HEK293 (cell line): ENCODE data around the gene VPS51.

Source experiments
- GLI4 ChIP-seq: fragments of 450-650 bp; formaldehyde crosslinking; IDR thresholded peaks from 2 replicates; pipeline ENCODE4 v1.5.1; 2016; ENCODE audit warnings: missing biosample characterization, missing genetic modification characterization
- KLF1 ChIP-seq: fragments of 450-650 bp; formaldehyde crosslinking; IDR thresholded peaks from 2 replicates; pipeline ENCODE4 v1.5.1; 2016; ENCODE audit warnings: missing biosample characterization, missing genetic modification characterization
- SP2 ChIP-seq: fragments of 450-650 bp; formaldehyde crosslinking; IDR thresholded peaks from 2 replicates; pipeline ENCODE4 v1.5.1; 2016; ENCODE audit warnings: missing biosample characterization, missing genetic modification characterization
- SP3 ChIP-seq: fragments of 450-650 bp; formaldehyde crosslinking; IDR thresholded peaks from 2 replicates; pipeline ENCODE4 v1.5.1; 2016; ENCODE audit warnings: missing biosample characterization, missing genetic modification characterization
- SP7 ChIP-seq: fragments of 450-650 bp; formaldehyde crosslinking; IDR thresholded peaks from 2 replicates; pipeline ENCODE4 v1.5.1; 2016; ENCODE audit warnings: missing biosample characterization, missing genetic modification characterization
- YY1 ChIP-seq: fragments of 450-650 bp; formaldehyde crosslinking; IDR thresholded peaks from 2 replicates; pipeline ENCODE4 v1.5.1; 2018; ENCODE audit warnings: missing biosample characterization, missing genetic modification characterization
- ZEB2 ChIP-seq: fragments of 450-650 bp; formaldehyde crosslinking; IDR thresholded peaks from 2 replicates; pipeline ENCODE4 v1.5.1; 2016; ENCODE audit warnings: missing biosample characterization, missing genetic modification characterization
- ZFP69B ChIP-seq: fragments of 450-650 bp; formaldehyde crosslinking; IDR thresholded peaks from 2 replicates; pipeline ENCODE4 v1.5.1; 2016; ENCODE audit warnings: missing biosample characterization, missing genetic modification characterization
- ZNF132 ChIP-seq: fragments of 450-650 bp; formaldehyde crosslinking; IDR thresholded peaks from 2 replicates; pipeline ENCODE4 v1.5.1; 2017; ENCODE audit warnings: missing biosample characterization, missing genetic modification characterization, borderline replicate concordance
- ZNF155 ChIP-seq: fragments of 450-650 bp; formaldehyde crosslinking; IDR thresholded peaks from 2 replicates; pipeline ENCODE4 v1.5.1; 2016; ENCODE audit warnings: missing biosample characterization, missing genetic modification characterization
- ZNF280C ChIP-seq: fragments of 450-650 bp; formaldehyde crosslinking; IDR thresholded peaks from 2 replicates; pipeline ENCODE4 v1.5.1; 2016; ENCODE audit warnings: missing biosample characterization, missing genetic modification characterization
- ZNF311 ChIP-seq: fragments of 450-650 bp; formaldehyde crosslinking; IDR thresholded peaks from 2 replicates; pipeline ENCODE4 v1.5.1; 2017; ENCODE audit warnings: missing biosample characterization, missing genetic modification characterization, borderline replicate concordance
- ZNF335 ChIP-seq: fragments of 450-650 bp; formaldehyde crosslinking; conservative IDR thresholded peaks from 2 replicates; pipeline ENCODE4 v1.5.1; 2016; ENCODE audit warnings: missing biosample characterization, missing genetic modification characterization
- ZNF423 ChIP-seq: fragments of 450-650 bp; formaldehyde crosslinking; IDR thresholded peaks from 2 replicates; pipeline ENCODE4 v1.5.1; 2016; ENCODE audit warnings: missing biosample characterization, missing genetic modification characterization
- ZNF561 ChIP-seq: fragments of 450-650 bp; IDR thresholded peaks from 2 replicates; pipeline ENCODE4 v1.5.1; 2018; ENCODE audit warnings: missing biosample characterization, missing genetic modification characterization, borderline replicate concordance
- ZNF629 ChIP-seq: fragments of 450-650 bp; formaldehyde crosslinking; IDR thresholded peaks from 2 replicates; pipeline ENCODE4 v1.5.1; 2017; ENCODE audit warnings: missing biosample characterization, missing genetic modification characterization
- ZNF639 ChIP-seq: fragments of 450-650 bp; formaldehyde crosslinking; IDR thresholded peaks from 2 replicates; pipeline ENCODE4 v1.5.1; 2016; ENCODE audit warnings: missing biosample characterization, missing genetic modification characterization
- ZNF660 ChIP-seq: fragments of 450-650 bp; IDR thresholded peaks from 2 replicates; pipeline ENCODE4 v1.5.1; 2018; ENCODE audit warnings: missing biosample characterization, mild to moderate bottlenecking, missing genetic modification characterization
- TF ChIP-seq, protein P1 (sequence below): fragments of 450-650 bp; formaldehyde crosslinking; conservative IDR thresholded peaks from 2 replicates; pipeline ENCODE4 v1.5.1; 2016; ENCODE audit warnings: low read depth, missing biosample characterization, missing genetic modification characterization
- TF ChIP-seq, protein P2 (sequence below): fragments of 450-650 bp; formaldehyde crosslinking; IDR thresholded peaks from 2 replicates; pipeline ENCODE4 v1.5.1; 2016; ENCODE audit warnings: missing biosample characterization, missing genetic modification characterization
- TF ChIP-seq, protein P3 (sequence below): fragments of 450-650 bp; formaldehyde crosslinking; IDR thresholded peaks from 2 replicates; pipeline ENCODE4 v1.5.1; 2017; ENCODE audit warnings: missing biosample characterization, missing genetic modification characterization
- TF ChIP-seq, protein P4 (sequence below): fragments of 450-650 bp; formaldehyde crosslinking; IDR thresholded peaks from 2 replicates; pipeline ENCODE4 v1.5.1; 2016; ENCODE audit warnings: missing biosample characterization, missing genetic modification characterization
- TF ChIP-seq, protein P5 (sequence below): fragments of 450-650 bp; formaldehyde crosslinking; IDR thresholded peaks from 2 replicates; pipeline ENCODE4 v1.5.1; 2016; ENCODE audit warnings: missing biosample characterization, missing genetic modification characterization

The VPS51 gene

DNA sequence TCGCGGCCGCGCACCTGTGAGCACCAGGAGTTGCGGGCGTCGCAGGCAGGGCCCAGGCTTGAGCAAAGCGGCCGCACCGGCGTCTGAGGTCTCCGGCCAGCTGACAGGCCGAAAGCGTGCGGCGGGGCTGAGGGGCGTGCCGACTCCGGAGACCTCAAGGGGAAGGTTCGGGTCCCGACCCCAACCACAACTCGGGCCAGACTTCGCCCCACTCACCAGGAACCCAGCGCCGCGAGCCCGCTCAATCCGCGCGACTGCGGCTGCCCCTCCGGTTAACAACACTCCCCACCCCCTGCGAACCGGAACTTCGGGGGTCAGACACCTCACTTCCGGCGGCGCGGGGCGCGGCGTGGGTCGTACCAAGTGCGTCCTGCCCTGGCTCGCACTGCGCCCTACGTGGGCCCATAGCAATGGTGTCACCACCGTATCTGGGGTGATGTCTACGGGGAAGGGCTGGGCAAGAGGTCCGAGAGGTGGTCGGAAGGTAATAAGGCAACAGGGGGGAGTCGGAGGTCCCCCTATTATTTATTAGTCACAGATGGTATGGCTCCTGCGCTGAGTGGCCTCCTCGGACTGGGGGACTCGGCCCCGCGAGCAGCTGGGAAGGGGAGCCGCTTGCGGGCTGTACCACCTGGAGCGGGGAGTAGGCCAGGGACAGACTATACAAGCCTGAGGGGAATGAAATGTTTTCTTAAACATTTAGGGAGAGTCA lies 38.4 kb downstream of the VPS51 start, which contains the start of gene SYVN1 (continued):
- TF ChIP-seq, protein P1, sequence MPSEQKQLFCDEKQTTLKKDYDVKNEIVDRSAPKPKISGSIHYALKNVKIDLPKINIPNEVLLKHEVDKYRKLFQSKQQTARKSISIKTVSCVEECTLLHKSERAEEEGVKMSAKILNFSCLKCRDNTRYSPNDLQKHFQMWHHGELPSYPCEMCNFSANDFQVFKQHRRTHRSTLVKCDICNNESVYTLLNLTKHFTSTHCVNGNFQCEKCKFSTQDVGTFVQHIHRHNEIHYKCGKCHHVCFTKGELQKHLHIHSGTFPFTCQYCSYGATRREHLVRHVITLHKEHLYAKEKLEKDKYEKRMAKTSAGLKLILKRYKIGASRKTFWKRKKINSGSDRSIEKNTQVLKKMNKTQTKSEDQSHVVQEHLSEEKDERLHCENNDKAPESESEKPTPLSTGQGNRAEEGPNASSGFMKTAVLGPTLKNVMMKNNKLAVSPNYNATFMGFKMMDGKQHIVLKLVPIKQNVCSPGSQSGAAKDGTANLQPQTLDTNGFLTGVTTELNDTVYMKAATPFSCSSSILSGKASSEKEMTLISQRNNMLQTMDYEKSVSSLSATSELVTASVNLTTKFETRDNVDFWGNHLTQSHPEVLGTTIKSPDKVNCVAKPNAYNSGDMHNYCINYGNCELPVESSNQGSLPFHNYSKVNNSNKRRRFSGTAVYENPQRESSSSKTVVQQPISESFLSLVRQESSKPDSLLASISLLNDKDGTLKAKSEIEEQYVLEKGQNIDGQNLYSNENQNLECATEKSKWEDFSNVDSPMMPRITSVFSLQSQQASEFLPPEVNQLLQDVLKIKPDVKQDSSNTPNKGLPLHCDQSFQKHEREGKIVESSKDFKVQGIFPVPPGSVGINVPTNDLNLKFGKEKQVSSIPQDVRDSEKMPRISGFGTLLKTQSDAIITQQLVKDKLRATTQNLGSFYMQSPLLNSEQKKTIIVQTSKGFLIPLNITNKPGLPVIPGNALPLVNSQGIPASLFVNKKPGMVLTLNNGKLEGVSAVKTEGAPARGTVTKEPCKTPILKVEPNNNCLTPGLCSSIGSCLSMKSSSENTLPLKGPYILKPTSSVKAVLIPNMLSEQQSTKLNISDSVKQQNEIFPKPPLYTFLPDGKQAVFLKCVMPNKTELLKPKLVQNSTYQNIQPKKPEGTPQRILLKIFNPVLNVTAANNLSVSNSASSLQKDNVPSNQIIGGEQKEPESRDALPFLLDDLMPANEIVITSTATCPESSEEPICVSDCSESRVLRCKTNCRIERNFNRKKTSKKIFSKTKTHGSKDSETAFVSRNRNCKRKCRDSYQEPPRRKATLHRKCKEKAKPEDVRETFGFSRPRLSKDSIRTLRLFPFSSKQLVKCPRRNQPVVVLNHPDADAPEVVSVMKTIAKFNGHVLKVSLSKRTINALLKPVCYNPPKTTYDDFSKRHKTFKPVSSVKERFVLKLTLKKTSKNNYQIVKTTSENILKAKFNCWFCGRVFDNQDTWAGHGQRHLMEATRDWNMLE, result 0 out of 2 replicates have a peak, but pooled peaks have one; percentile 50
- TF ChIP-seq SP7 (tag by site-specific recombination), result peak; percentile 80
- TF ChIP-seq ZNF629 (tag by site-specific recombination), result peak; percentile 82
- TF ChIP-seq ZEB2 (tag by site-specific recombination), result peak; percentile 96
- no peak for TF ChIP-seq ZNF132
- TF ChIP-seq ZNF660 (tag by site-specific recombination), result peak; percentile 46; the same call in 1 of the 2 replicates
- TF ChIP-seq KLF1 (tag by site-specific recombination), result peak; percentile 37; the same call in 1 of the 2 replicates
- TF ChIP-seq, protein P2, sequence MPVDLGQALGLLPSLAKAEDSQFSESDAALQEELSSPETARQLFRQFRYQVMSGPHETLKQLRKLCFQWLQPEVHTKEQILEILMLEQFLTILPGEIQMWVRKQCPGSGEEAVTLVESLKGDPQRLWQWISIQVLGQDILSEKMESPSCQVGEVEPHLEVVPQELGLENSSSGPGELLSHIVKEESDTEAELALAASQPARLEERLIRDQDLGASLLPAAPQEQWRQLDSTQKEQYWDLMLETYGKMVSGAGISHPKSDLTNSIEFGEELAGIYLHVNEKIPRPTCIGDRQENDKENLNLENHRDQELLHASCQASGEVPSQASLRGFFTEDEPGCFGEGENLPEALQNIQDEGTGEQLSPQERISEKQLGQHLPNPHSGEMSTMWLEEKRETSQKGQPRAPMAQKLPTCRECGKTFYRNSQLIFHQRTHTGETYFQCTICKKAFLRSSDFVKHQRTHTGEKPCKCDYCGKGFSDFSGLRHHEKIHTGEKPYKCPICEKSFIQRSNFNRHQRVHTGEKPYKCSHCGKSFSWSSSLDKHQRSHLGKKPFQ (tag by site-specific recombination), result 0 out of 2 replicates have a peak, but pooled peaks have one; percentile 13
- no peak for TF ChIP-seq ZNF155 (tag by site-specific recombination)
- TF ChIP-seq ZNF639 (tag by site-specific recombination), result peak; percentile 82
- no peak for TF ChIP-seq ZNF311
- TF ChIP-seq, protein P3, sequence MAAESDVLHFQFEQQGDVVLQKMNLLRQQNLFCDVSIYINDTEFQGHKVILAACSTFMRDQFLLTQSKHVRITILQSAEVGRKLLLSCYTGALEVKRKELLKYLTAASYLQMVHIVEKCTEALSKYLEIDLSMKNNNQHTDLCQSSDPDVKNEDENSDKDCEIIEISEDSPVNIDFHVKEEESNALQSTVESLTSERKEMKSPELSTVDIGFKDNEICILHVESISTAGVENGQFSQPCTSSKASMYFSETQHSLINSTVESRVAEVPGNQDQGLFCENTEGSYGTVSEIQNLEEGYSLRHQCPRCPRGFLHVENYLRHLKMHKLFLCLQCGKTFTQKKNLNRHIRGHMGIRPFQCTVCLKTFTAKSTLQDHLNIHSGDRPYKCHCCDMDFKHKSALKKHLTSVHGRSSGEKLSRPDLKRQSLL (tag by site-specific recombination), result peak; percentile 52; the same call in 1 of the 2 replicates
- TF ChIP-seq YY1 (tag by site-specific recombination), result peak; percentile 36; the same call in 1 of the 2 replicates
- TF ChIP-seq, protein P4, sequence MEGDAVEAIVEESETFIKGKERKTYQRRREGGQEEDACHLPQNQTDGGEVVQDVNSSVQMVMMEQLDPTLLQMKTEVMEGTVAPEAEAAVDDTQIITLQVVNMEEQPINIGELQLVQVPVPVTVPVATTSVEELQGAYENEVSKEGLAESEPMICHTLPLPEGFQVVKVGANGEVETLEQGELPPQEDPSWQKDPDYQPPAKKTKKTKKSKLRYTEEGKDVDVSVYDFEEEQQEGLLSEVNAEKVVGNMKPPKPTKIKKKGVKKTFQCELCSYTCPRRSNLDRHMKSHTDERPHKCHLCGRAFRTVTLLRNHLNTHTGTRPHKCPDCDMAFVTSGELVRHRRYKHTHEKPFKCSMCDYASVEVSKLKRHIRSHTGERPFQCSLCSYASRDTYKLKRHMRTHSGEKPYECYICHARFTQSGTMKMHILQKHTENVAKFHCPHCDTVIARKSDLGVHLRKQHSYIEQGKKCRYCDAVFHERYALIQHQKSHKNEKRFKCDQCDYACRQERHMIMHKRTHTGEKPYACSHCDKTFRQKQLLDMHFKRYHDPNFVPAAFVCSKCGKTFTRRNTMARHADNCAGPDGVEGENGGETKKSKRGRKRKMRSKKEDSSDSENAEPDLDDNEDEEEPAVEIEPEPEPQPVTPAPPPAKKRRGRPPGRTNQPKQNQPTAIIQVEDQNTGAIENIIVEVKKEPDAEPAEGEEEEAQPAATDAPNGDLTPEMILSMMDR (tag by site-specific recombination), result no peak
- peak; percentile 23; the same call in 1 of the 2 replicates for TF ChIP-seq ZNF561 (tag by site-specific recombination)
- peak; percentile 74 for TF ChIP-seq SP2 (tag by site-specific recombination)
- peak; percentile 94 for TF ChIP-seq ZFP69B (tag by site-specific recombination)
- no peak for TF ChIP-seq ZNF423 (tag by site-specific recombination)
- TF ChIP-seq ZNF280C, result no peak
- TF ChIP-seq ZNF335 (tag by site-specific recombination), result peak; percentile 46; the same call in 1 of the 2 replicates
- TF ChIP-seq, protein P5, sequence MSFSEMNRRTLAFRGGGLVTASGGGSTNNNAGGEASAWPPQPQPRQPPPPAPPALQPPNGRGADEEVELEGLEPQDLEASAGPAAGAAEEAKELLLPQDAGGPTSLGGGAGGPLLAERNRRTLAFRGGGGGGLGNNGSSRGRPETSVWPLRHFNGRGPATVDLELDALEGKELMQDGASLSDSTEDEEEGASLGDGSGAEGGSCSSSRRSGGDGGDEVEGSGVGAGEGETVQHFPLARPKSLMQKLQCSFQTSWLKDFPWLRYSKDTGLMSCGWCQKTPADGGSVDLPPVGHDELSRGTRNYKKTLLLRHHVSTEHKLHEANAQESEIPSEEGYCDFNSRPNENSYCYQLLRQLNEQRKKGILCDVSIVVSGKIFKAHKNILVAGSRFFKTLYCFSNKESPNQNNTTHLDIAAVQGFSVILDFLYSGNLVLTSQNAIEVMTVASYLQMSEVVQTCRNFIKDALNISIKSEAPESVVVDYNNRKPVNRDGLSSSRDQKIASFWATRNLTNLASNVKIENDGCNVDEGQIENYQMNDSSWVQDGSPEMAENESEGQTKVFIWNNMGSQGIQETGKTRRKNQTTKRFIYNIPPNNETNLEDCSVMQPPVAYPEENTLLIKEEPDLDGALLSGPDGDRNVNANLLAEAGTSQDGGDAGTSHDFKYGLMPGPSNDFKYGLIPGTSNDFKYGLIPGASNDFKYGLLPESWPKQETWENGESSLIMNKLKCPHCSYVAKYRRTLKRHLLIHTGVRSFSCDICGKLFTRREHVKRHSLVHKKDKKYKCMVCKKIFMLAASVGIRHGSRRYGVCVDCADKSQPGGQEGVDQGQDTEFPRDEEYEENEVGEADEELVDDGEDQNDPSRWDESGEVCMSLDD (tag by site-specific recombination), result peak; percentile 97
- TF ChIP-seq GLI4, result no peak
- peak; percentile 54 for TF ChIP-seq SP3 (tag by site-specific recombination)
